Lung (tissue), 12 donors: Measurements from ENCODE around the gene CATSPER4. TPM values are rescaled to one million over a fixed set of nuclear protein-coding genes. Genes with fewer than 3 reads are reported as not detected.

Experiments used
- ATAC-seq: fragments of 200-7000 bp; cut with Tn5 transposase; one replicate; pipeline ENCODE4 v1.9.1; 2020; ENCODE audit warnings: moderate number of reproducible peaks; ENCODE audit not compliant: insufficient read depth, low FRiP score
- DNase-seq, 3 donors: peaks; one replicate each; pipeline ENCODE4 v3.0.0-alpha.2; 2013 to 2017
- H3K27ac ChIP-seq, 2 donors: one replicate each; pipeline ENCODE4 v1.5.1; 2013; ENCODE audit warnings: mild to moderate bottlenecking in 2 of 2, moderate library complexity in 2 of 2, control low read depth in 1 of 2, inconsistent platforms in 1 of 2, low read depth in 1 of 2, low read length in 1 of 2
- H3K27me3 ChIP-seq, 3 donors: one replicate each; pipeline ENCODE4 v1.5.1; 2013; ENCODE audit warnings: low read length in 2 of 3; ENCODE audit not compliant: control insufficient read depth in 3 of 3, insufficient read depth in 3 of 3
- H3K36me3 ChIP-seq, 4 donors: one replicate each; pipeline ENCODE4 v1.5.1; 2013; ENCODE audit warnings: low read length in 4 of 4, mild to moderate bottlenecking in 1 of 4, moderate library complexity in 1 of 4; ENCODE audit not compliant: control insufficient read depth in 4 of 4, insufficient read depth in 4 of 4
- H3K4me1 ChIP-seq, 5 donors: one replicate each; pipeline ENCODE4 v1.5.1; 2013; ENCODE audit warnings: low read length in 5 of 5, mild to moderate bottlenecking in 2 of 5, moderate library complexity in 1 of 5; ENCODE audit not compliant: control insufficient read depth in 5 of 5, insufficient read depth in 5 of 5
- H3K4me3 ChIP-seq: one replicate; pipeline ENCODE4 v1.5.1; 2013; ENCODE audit warnings: mild to moderate bottlenecking, control low read depth, moderate library complexity
- H3K9ac ChIP-seq, 2 donors: one replicate each; pipeline ENCODE4 v1.5.1; 2013; ENCODE audit warnings: low read length in 2 of 2, control low read depth in 1 of 2; ENCODE audit not compliant: insufficient read depth in 1 of 2
- H3K9me3 ChIP-seq, 4 donors: one replicate each; pipeline ENCODE4 v1.5.1; 2013; ENCODE audit warnings: low read length in 3 of 4, mild to moderate bottlenecking in 1 of 4, moderate library complexity in 1 of 4; ENCODE audit not compliant: control insufficient read depth in 4 of 4, insufficient read depth in 3 of 4
- WGBS, 2 donors: extraction: QIAGEN DNeasy Blood & Tissue Kit; methylation state at CpG; one replicate each; pipeline ENCODE4 v1.1.7; 2013; 5-methylcytosine and 5-hydroxymethylcytosine counted together
- polyA plus RNA-seq, 2 donors: library from polyadenylated mRNA; stranded (reverse); fragments of 200-250 nt; gene quantifications; one replicate each; pipeline ENCODE4 v1.2.1, GENCODE V29; 2013
- total RNA-seq, 2 donors: library from RNA; depleted of rRNA in 1 of 2; stranded (reverse); fragments of >200 nt in 1 of 2; gene quantifications; one replicate each; pipeline ENCODE4 v1.2.1, GENCODE V29; 2014 to 2021
- TF ChIP-seq, protein P1 (sequence below): IDR thresholded peaks from 2 replicates; pipeline ENCODE4 v1.5.1; 2012; ENCODE audit warnings: mild to moderate bottlenecking; ENCODE audit errors: control extremely low read depth, extremely low read depth
- donor health status: control.
- donor health status: control.
- donor health status: Bipolar disorder and iron deficiency.
- donor health status: healthy.
- donor health status: DM: yes; HTN: yes; CAD: no.

CATSPER4 gene
- total and polyA plus RNA-seq, 4 donors = not detected

DNA sequence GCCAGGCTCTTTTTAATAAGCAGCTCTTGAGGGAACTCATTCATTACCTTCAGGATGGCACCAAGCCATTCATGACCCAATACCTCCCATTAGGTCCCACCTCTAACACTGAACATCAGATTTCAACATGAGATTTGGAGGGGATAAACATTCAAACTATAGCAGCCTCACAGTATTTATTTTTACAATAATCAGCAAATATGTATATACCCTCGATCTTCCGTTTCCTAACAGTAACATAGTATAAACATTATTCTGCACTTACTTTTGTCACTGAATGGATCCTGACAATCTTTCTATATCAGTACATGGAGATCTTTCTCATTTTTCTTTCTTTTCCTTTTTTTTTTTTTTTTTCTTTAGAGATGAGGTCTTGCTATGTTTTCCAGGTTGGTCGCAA lies 5.4 kb downstream of the CATSPER4 start:
- Histone ChIP-seq H3K9me3 (no peaks in the 10 kb centered on the region), H3K27me3 (no peaks in the 10 kb centered on the region), H3K4me1 (peaks cover 0 to 1% (median 0%) of the 10 kb centered on the region in 5 donors), H3K9ac (no peak overlapping the region), H3K36me3 (no peaks in the 10 kb centered on the region), H3K27ac (no peak overlapping the region), H3K4me3 (no peak overlapping the region)
- WGBS, 2 donors = 65 to 93% methylated on average over 3 of the region's 3 CpGs
- DNase-seq (no peak), ATAC-seq (no peak)
- TF ChIP-seq, protein P1, sequence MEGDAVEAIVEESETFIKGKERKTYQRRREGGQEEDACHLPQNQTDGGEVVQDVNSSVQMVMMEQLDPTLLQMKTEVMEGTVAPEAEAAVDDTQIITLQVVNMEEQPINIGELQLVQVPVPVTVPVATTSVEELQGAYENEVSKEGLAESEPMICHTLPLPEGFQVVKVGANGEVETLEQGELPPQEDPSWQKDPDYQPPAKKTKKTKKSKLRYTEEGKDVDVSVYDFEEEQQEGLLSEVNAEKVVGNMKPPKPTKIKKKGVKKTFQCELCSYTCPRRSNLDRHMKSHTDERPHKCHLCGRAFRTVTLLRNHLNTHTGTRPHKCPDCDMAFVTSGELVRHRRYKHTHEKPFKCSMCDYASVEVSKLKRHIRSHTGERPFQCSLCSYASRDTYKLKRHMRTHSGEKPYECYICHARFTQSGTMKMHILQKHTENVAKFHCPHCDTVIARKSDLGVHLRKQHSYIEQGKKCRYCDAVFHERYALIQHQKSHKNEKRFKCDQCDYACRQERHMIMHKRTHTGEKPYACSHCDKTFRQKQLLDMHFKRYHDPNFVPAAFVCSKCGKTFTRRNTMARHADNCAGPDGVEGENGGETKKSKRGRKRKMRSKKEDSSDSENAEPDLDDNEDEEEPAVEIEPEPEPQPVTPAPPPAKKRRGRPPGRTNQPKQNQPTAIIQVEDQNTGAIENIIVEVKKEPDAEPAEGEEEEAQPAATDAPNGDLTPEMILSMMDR = no peak

DNA sequence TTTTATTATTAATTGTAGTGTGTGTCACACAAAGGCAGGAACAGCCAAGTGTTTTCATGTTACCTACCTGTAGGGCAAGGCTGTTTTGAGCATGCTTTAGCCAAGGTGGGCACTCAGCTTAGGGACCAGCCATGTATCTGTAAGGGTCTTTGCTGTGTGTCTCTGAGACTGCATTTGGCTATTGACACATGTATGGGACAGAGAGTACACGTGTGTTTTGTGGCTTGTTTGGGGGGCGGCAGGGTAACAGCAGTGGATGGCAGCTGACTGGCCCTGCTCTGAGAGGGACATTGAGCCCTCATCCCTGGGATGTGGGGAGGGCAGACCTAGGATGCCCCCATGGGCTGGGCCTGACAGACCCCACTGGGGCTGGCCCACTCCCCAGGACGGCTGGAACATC lies 6.9 kb downstream of the CATSPER4 start:
- WGBS, 2 donors = 90 to 95% methylated on average over 3 of the region's 3 CpGs
- no peak overlapping the region for H3K9ac ChIP-seq
- no peak overlapping the region for H3K4me3 ChIP-seq
- no peak for DNase-seq
- TF ChIP-seq, protein P1 = no peak
- H3K4me1 ChIP-seq = peaks cover 0 to 7% (median 0%) of the 10 kb centered on the region in 5 donors
- no peaks in the 10 kb centered on the region for H3K9me3 ChIP-seq
- no peak overlapping the region for H3K27ac ChIP-seq
- H3K27me3 ChIP-seq = no peaks in the 10 kb centered on the region
- no peak for ATAC-seq
- no peaks in the 10 kb centered on the region for H3K36me3 ChIP-seq

GRCh38 chr1:26197813-26198212 lies 7.4 kb downstream of the CATSPER4 start:
- ATAC-seq (no peak), DNase-seq (no peak)
- Histone ChIP-seq H3K9me3 (no peaks in the 10 kb centered on the region), H3K9ac (no peak overlapping the region), H3K27ac (no peak overlapping the region), H3K27me3 (no peaks in the 10 kb centered on the region), H3K4me1 (peaks cover 0 to 7% (median 0%) of the 10 kb centered on the region in 5 donors), H3K4me3 (no peak overlapping the region), H3K36me3 (no peaks in the 10 kb centered on the region)
- TF ChIP-seq, protein P1 = no peak
- 93 to 94% methylated on average over 11 of the region's 11 CpGs for WGBS, 2 donors

DNA sequence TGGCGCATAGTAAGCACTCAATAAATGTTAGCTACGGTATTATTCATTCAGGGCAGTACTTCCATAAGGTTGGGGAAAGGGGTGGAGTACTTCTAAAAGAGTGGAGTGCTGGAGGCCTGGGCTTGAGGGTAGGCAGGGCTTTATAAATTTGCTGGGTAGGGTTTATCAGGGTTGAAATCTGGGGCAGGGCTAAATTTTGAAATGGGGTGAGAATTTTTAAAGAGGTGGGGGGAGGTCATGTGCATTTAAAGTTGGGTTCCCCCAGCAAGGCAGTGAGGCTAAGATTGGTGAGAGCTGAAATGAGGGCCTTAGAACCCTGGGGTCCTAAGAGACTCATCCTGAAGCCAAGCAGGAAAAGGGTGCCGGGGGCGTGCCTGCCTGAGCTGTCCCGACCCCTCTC lies 10.0 kb downstream of the CATSPER4 start:
- H3K9ac ChIP-seq = no peak overlapping the region
- no peaks in the 10 kb centered on the region for H3K9me3 ChIP-seq
- H3K27me3 ChIP-seq = no peaks in the 10 kb centered on the region
- TF ChIP-seq, protein P1 = no peak
- peaks cover 0 to 7% (median 0%) of the 10 kb centered on the region in 5 donors for H3K4me1 ChIP-seq
- no peak for DNase-seq
- no peaks in the 10 kb centered on the region for H3K36me3 ChIP-seq
- no peak overlapping the region for H3K27ac ChIP-seq
- H3K4me3 ChIP-seq = no peak overlapping the region
- no peak for ATAC-seq
- WGBS, 2 donors = 85 to 93% methylated on average over 5 of the region's 5 CpGs
